Prostate gland (tissue), 2 donors: ENCODE results near the gene CEACAM19.

ENCODE experiments used
- CTCF ChIP-seq, 4 experiments: fragments of 200-600 bp in 2 of 4; fragments of 450-650 bp in 2 of 4; sonication (generic) in 2 of 4; IDR thresholded peaks; 1 replicate in 3 of 4; 2 replicates in 1 of 4; pipeline ENCODE4 v1.5.1; 2016 to 2019; ENCODE audit warnings: antibody characterized with exemption in 4 of 4, mild to moderate bottlenecking in 2 of 4, moderate library complexity in 2 of 4
- POLR2A ChIP-seq: fragments of 450-650 bp; IDR thresholded peaks from one replicate; pipeline ENCODE4 v1.6.1; 2016; ENCODE audit warnings: antibody characterized with exemption, mild to moderate bottlenecking
- POLR2AphosphoS5 ChIP-seq: sonication (generic); formaldehyde crosslinking; IDR thresholded peaks from one replicate; pipeline ENCODE4 v1.6.1; 2017; ENCODE audit warnings: antibody characterized with exemption

DNA sequence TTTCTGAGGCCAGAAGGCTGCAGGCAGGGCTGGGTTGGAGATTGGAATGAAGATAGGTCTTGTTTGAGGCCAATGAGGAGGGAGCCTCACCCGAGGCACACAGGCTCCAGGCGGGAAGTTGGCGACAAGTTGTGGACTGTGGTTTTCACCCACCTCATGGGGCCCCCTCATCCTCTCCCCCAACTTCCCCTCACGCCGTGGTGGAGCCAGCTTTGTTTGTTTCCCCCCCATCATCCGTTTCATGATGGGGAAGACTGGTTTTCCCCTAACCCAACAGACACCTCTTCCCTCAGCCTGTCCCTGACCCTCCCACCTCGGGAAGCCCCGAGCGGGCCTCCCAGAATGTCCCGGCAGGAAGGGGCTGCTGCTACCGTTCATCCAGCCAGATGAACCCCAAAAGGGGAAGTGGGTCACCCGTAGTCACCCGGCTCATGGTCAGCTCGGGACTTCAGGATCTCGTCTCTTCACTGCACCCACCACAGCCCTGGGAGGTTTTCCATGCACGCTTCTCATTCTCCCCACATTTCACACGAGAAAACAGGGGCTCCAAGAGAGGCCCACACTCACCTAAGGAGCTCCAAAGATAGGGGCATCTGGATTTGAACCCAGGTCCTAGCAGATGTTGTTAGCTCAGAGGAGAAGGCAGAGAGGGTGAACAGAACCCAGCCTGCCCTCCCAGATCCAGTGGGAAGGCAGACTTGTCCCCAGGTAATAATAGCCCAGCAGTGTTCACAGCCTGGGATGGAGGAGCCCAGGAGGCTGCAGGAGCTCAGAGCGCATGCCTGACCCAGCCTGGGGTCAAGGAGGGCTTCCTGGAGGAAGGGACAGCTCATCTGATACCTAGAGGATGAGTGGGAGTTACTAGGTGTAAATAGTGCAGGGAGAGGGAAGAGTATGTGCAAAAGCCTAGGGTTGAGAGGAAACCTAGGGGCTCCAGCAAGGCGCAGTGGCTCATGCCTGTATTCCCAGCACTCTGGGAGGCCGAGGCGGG, 51.1 kb downstream of the CEACAM19 start:
- TF ChIP-seq POLR2A (no peak), CTCF (IDR thresholded peaks at IDR 0.05) (no peak), POLR2AphosphoS5 (no peak)
